ENCODE data around the gene ANKLE2.

DNA sequence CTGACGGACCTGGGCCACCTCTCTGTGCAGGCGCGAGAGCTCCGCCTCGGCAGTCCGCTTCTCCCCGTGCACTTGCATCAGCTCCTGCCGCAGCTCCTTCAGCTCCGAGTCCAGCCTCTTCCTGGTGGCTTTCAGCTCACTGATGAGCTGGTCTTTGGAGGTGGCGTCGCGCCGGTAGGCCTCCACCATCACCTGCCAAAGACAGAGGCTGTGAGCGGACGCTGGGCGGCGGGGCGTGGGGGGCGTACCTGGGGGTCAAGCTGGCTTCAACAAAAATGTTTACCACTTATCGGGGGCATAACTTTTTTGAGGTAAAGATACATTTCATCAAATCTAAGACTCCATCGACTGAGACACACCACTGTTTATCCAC is 27.5 kb upstream of the ANKLE2 start:
- TF ChIP-seq, protein P1, sequence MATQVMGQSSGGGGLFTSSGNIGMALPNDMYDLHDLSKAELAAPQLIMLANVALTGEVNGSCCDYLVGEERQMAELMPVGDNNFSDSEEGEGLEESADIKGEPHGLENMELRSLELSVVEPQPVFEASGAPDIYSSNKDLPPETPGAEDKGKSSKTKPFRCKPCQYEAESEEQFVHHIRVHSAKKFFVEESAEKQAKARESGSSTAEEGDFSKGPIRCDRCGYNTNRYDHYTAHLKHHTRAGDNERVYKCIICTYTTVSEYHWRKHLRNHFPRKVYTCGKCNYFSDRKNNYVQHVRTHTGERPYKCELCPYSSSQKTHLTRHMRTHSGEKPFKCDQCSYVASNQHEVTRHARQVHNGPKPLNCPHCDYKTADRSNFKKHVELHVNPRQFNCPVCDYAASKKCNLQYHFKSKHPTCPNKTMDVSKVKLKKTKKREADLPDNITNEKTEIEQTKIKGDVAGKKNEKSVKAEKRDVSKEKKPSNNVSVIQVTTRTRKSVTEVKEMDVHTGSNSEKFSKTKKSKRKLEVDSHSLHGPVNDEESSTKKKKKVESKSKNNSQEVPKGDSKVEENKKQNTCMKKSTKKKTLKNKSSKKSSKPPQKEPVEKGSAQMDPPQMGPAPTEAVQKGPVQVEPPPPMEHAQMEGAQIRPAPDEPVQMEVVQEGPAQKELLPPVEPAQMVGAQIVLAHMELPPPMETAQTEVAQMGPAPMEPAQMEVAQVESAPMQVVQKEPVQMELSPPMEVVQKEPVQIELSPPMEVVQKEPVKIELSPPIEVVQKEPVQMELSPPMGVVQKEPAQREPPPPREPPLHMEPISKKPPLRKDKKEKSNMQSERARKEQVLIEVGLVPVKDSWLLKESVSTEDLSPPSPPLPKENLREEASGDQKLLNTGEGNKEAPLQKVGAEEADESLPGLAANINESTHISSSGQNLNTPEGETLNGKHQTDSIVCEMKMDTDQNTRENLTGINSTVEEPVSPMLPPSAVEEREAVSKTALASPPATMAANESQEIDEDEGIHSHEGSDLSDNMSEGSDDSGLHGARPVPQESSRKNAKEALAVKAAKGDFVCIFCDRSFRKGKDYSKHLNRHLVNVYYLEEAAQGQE (IDR thresholded peaks at IDR 0.05; ENCODE audit: insufficient read depth in 1 of 2, low read depth in 2 of 2, low read length in 2 of 2) = no peak
- no peak for TF ChIP-seq TAF1 (IDR thresholded peaks at IDR 0.05; ENCODE audit: borderline replicate concordance, insufficient read depth, low read length)

All from PFSK-1 (cell line).